Fibroblast of villous mesenchyme (primary cell): ENCODE measurements around the gene ANKRD28. TPM values are rescaled to one million over a fixed set of nuclear protein-coding genes. Genes with fewer than 3 reads are reported as not detected.
"Not testable (repeated sequence)": the region's sequence is repeated elsewhere in the genome, so short reads cannot be mapped to it uniquely, and the experiment has no call there.

ENCODE experiments used
- DNase-seq: peaks from one replicate; pipeline ENCODE4 v3.0.0-alpha.2; 2010; ENCODE audit warnings: low read depth
- H3K4me3 ChIP-seq: 2 replicates; pipeline ENCODE4 v1.5.1; 2011; ENCODE audit warnings: low read depth, mild to moderate bottlenecking, low read length
- CTCF ChIP-seq: IDR thresholded peaks from 2 replicates; pipeline ENCODE4 v1.5.1; 2012; ENCODE audit warnings: low read depth, mild to moderate bottlenecking, low read length; ENCODE audit not compliant: insufficient read depth
- small RNA-seq: library from RNA; depleted of rRNA; stranded (forward); fragments of <200 nt; gene quantifications from one replicate; pipeline ENCODE3, GENCODE V24; 2012
- total RNA-seq: library from RNA; depleted of rRNA; stranded (reverse); fragments of >200 nt; gene quantifications from 2 replicates; pipeline ENCODE4 v1.2.3, GENCODE V29; 2012

Gene ANKRD28
- total RNA-seq, 1 donor, result 372 TPM

DNA sequence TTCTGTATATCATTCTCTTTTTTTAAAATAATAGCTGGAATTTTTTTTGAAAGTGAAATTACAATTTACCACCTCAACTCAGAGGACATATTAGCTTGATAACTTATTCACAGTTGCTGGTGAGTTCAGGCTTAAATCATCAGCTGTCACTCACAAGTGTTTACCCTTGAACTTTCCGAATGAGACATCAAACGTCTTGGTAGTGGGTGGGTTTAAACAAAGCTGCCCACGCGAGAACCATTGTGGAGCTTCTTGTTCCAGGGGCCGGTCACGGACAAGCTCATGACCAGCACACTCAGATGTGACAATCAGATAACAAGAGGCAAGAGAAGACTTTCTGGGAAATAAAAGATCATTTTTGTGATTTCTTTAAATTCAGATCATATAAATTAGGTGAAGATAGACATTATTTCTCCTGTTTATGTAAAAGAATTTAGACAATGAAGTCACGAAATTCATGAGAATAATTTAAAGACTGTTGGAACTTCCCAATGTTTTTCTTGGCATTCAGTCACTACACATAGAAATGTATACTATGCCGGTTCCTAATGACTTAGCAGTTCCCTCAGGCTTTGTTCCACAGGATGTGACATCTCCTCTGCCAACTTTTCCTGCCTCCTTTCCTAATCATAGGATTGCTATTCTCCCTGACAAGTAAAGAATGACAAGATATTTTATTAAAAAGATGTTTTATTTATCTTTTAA, 167.0 kb downstream of the ANKRD28 start:
- peak overlapping the region; percentile 37 for H3K4me3 ChIP-seq
- TF ChIP-seq CTCF, result no peak
- DNase-seq, result peak; percentile 69

- H3K4me3 ChIP-seq, result peak overlapping the region; percentile 37
- DNase-seq, result peak; percentile 93
- TF ChIP-seq CTCF, result peak; percentile 75
Measured at GRCh38 chr3:15629860-15630597, 167.8 kb downstream of the ANKRD28 start.

DNA sequence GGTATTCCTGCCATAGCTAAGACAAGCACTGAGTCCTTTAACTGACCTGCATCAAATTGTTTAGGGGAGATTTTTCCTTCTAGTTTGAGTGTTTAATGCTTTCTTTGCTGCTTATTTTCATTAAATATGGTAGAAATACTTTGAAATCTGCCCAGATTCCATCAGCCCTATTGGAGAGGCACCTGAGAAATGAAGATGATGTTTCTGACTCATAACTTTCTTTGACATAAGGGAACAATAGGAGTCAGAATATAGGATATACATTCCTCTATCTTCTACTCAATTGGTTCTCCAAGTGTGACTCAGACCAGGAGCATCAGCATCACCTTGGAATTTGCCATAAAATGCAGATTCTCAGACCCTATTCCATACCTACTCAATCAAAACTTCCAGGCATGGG, 168.8 kb downstream of the ANKRD28 start:
- no peak for TF ChIP-seq CTCF
- no peak for DNase-seq

GRCh38 chr3:15623535-15624440, 174.0 kb downstream of the ANKRD28 start:
- no peak for TF ChIP-seq CTCF
- no peak overlapping the region for H3K4me3 ChIP-seq
- no peak for DNase-seq

More for the DNA sequence above, 168.8 kb downstream of the ANKRD28 start:
- no peak overlapping the region for H3K4me3 ChIP-seq

DNA sequence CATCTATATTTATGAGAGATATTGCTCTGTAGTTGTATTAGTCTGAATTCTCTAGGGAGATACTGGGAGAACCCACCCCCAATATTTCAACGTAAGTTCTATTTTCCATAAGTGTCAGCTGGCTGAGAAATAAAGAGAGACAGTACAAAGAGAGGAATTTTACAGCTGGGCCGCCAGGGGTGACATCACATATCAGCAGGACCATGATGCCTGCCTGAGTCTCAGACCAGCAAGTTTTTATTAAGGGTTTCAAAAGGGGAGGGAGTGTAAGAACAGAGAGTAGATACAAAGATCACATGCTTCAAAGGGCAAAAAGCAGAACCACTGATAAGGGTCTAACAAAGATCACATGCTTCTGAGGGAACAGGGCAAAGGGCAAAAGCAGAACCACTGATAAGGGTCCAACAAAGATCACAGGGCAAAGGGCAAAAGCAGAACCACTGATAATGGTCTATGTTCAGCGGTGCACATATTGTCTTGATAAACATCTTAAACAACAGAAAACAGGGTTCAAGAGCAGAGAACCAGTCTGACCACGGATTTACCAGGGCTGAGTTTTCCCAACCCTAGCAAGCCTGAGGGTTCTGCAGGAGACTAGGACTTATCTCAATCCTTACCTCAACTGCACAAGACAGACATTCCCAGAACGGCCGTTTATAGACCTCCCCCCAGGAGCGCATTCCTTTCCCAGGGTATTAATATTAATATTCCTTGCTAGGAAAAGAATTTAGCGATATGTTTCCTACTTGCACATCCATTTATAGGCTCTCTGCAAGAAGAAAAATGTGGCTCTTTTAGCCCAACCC, 177.9 kb downstream of the ANKRD28 start:
- not testable (repeated sequence) for DNase-seq, H3K4me3 ChIP-seq

Small RNA genes within 50 kb of the gene (small RNA-seq; reads per million reads assigned to genes)
- gene MIR3134, result not detected
- gene RN7SL4P, result not detected

Other genes starting within 250 kb of the ANKRD28 start
- gene HACL1, start 196.4 kb downstream of the ANKRD28 start, total RNA-seq, result 25.8 and 33.7 TPM in 2 replicates
- gene BTD, start 196.2 kb downstream of the ANKRD28 start, total RNA-seq, result 19.6 and 34.1 TPM in 2 replicates